SW480 (cell line): ENCODE measurements around the gene NEMP2.
"Not testable (repeated sequence)": the region's sequence is repeated elsewhere in the genome, so short reads cannot be mapped to it uniquely, and the experiment has no call there.

Experiments used
- DNase-seq: peaks from one replicate; pipeline ENCODE4 v3.0.0-alpha.2; 2016; ENCODE audit warnings: low spot score

Gene NEMP2

GRCh38 chr2:190526105-190526750, 8.3 kb downstream of the NEMP2 start:
- DNase-seq, result no peak

- DNase-seq, result no peak
Observed at GRCh38 chr2:190524928-190525327, 9.6 kb downstream of the NEMP2 start.

- no peak for DNase-seq
Observed at GRCh38 chr2:190519975-190520767, 14.4 kb downstream of the NEMP2 start.

GRCh38 chr2:190517468-190517867, 17.1 kb downstream of the NEMP2 start:
- DNase-seq, result no peak

GRCh38 chr2:190515687-190516086, 18.8 kb downstream of the NEMP2 start:
- no peak for DNase-seq

GRCh38 chr2:190514676-190515075, 19.8 kb downstream of the NEMP2 start:
- no peak for DNase-seq

- DNase-seq, result no peak
Observed at GRCh38 chr2:190513877-190514276, 20.6 kb downstream of the NEMP2 start.

GRCh38 chr2:190512539-190513095, 21.9 kb downstream of the NEMP2 start:
- DNase-seq, result no peak

- no peak for DNase-seq
Observed at GRCh38 chr2:190511104-190511503, 23.4 kb downstream of the NEMP2 start.

- DNase-seq, result not testable (repeated sequence)
Observed at GRCh38 chr2:190509895-190510294, 24.6 kb downstream of the NEMP2 start.

GRCh38 chr2:190507135-190507534, 27.4 kb downstream of the NEMP2 start:
- DNase-seq, result no peak

GRCh38 chr2:190506666-190507065, 27.9 kb downstream of the NEMP2 start:
- DNase-seq, result peak; percentile 33

- no peak for DNase-seq
Observed at GRCh38 chr2:190505696-190506095, 28.8 kb downstream of the NEMP2 start.

- no peak for DNase-seq
Observed at GRCh38 chr2:190504912-190505311, 29.6 kb downstream of the NEMP2 start.

GRCh38 chr2:190503088-190503487, 31.4 kb downstream of the NEMP2 start:
- DNase-seq, result no peak

- DNase-seq, result no peak
Observed at GRCh38 chr2:190501702-190502407, 32.7 kb downstream of the NEMP2 start.

GRCh38 chr2:190501231-190501630, 33.3 kb downstream of the NEMP2 start:
- DNase-seq, result no peak

GRCh38 chr2:190500054-190500502, 34.4 kb downstream of the NEMP2 start:
- DNase-seq, result no peak

- no peak for DNase-seq
Observed at GRCh38 chr2:190499273-190499672, 35.2 kb downstream of the NEMP2 start.

- DNase-seq, result no peak
Observed at GRCh38 chr2:190497428-190497827, 37.1 kb downstream of the NEMP2 start.

GRCh38 chr2:190494600-190495227, 39.8 kb downstream of the NEMP2 start:
- not testable (repeated sequence) for DNase-seq

GRCh38 chr2:190493095-190493494, 41.4 kb downstream of the NEMP2 start:
- no peak for DNase-seq
